Activated naive CD4-positive, alpha-beta T cell treated with anti-CD3 and anti-CD28 coated beads for 36 hours (primary cell): ENCODE data around the gene TLE6. TPM values are rescaled to one million over a fixed set of nuclear protein-coding genes. Genes with fewer than 3 reads are reported as not detected.
"Not testable (repeated sequence)": the region's sequence is repeated elsewhere in the genome, so short reads cannot be mapped to it uniquely, and the experiment has no call there.

Experiments used
- CTCF ChIA-PET: fragments of 350-600 bp; sonication (Branson Sonifier 250); formaldehyde crosslinking; loops from one replicate; lab custom pipeline; 2021; ENCODE audit warnings: antibody characterized with exemption; lab: Charles Lee
- DNase-seq: peaks from one replicate; pipeline ENCODE4 v3.0.0-alpha.2; 2020
- H3K27ac Mint-ChIP-seq: one replicate; pipeline ENCODE4 v1.8.0; 2021; ENCODE audit warnings: mild to moderate bottlenecking, mixed read lengths
- H3K27me3 Mint-ChIP-seq: one replicate; pipeline ENCODE4 v1.8.0; 2021; ENCODE audit warnings: low read depth, mixed read lengths
- H3K36me3 Mint-ChIP-seq: one replicate; pipeline ENCODE4 v1.8.0; 2021; ENCODE audit warnings: low read depth, mixed read lengths
- H3K4me1 Mint-ChIP-seq: one replicate; pipeline ENCODE4 v1.8.0; 2021; ENCODE audit warnings: low read depth, mixed read lengths
- H3K4me3 Mint-ChIP-seq: one replicate; pipeline ENCODE4 v1.8.0; 2021; ENCODE audit warnings: mild to moderate bottlenecking, moderate library complexity, mixed read lengths
- H3K9me3 Mint-ChIP-seq: one replicate; pipeline ENCODE4 v1.8.0; 2021; ENCODE audit warnings: mixed read lengths
- intact Hi-C: fragments of 100-400 bp; cut with micrococcal nuclease; formaldehyde crosslinking; loops from one replicate; pipeline ENCODE4 v1.15.1; 2023
- total RNA-seq, 2 experiments: library from RNA; stranded (reverse); gene quantifications; one replicate each; pipeline ENCODE4 v1.2.3, GENCODE V29; 2021

Gene TLE6
- total RNA-seq, 2 experiments from 2014 or later: 0.52 to 1.6 TPM

GRCh38 chr19:3010871-3011270 lies 33.5 kb downstream of the TLE6 start:
- CTCF ChIA-PET: no interaction called here
- Mint-ChIP-seq H3K4me1 (no peaks in the 10 kb centered on the region), H3K27me3 (no peaks in the 10 kb centered on the region), H3K9me3 (no peaks in the 10 kb centered on the region), H3K27ac (no peak overlapping the region), H3K4me3 (no peak overlapping the region), H3K36me3 (no peaks in the 10 kb centered on the region)
- DNase-seq: no peak
- intact Hi-C loops: no loop called here

- H3K36me3 Mint-ChIP-seq, H3K4me3 Mint-ChIP-seq, H3K27ac Mint-ChIP-seq, intact Hi-C loops, H3K9me3 Mint-ChIP-seq, DNase-seq, H3K4me1 Mint-ChIP-seq, H3K27me3 Mint-ChIP-seq: not testable (repeated sequence)
- CTCF ChIA-PET: interaction anchor here (0.6 kb wide), 1 partner anchor 350 kb away, joined by 3 read pairs; no protein-coding TSS in a partner anchor
Measured at GRCh38 chr19:3012059-3012458, 34.7 kb downstream of the TLE6 start.

GRCh38 chr19:3012621-3013262 lies 35.4 kb downstream of the TLE6 start:
- Mint-ChIP-seq H3K27ac (no peak overlapping the region), H3K4me1 (no peaks in the 10 kb centered on the region), H3K27me3 (no peaks in the 10 kb centered on the region), H3K9me3 (no peaks in the 10 kb centered on the region), H3K4me3 (no peak overlapping the region), H3K36me3 (no peaks in the 10 kb centered on the region)
- no peak for DNase-seq
- intact Hi-C loops: no loop called here
- CTCF ChIA-PET: no interaction called here

- H3K4me1 Mint-ChIP-seq: no peaks in the 10 kb centered on the region
- no peak overlapping the region for H3K4me3 Mint-ChIP-seq
- intact Hi-C loops: no loop called here
- no peaks in the 10 kb centered on the region for H3K36me3 Mint-ChIP-seq
- H3K9me3 Mint-ChIP-seq: no peaks in the 10 kb centered on the region
- no peak for DNase-seq
- no peaks in the 10 kb centered on the region for H3K27me3 Mint-ChIP-seq
- H3K27ac Mint-ChIP-seq: no peak overlapping the region
- CTCF ChIA-PET: interaction anchor here (0.7 kb wide), 1 partner anchor 94 kb away, joined by 3 read pairs; no protein-coding TSS in a partner anchor
Measured at GRCh38 chr19:3013263-3013725, 35.9 kb downstream of the TLE6 start.

- Mint-ChIP-seq H3K4me1 (no peaks in the 10 kb centered on the region), H3K27me3 (no peaks in the 10 kb centered on the region), H3K4me3 (no peak overlapping the region), H3K27ac (no peak overlapping the region), H3K36me3 (no peaks in the 10 kb centered on the region), H3K9me3 (no peaks in the 10 kb centered on the region)
- intact Hi-C loops: no loop called here
- CTCF ChIA-PET: no interaction called here
- no peak for DNase-seq
Measured at GRCh38 chr19:3014135-3014534, 36.8 kb downstream of the TLE6 start.

GRCh38 chr19:3015126-3016057 lies 38.0 kb downstream of the TLE6 start:
- CTCF ChIA-PET: no interaction called here
- Mint-ChIP-seq H3K36me3 (no peaks in the 10 kb centered on the region), H3K4me3 (no peak overlapping the region), H3K9me3 (no peaks in the 10 kb centered on the region), H3K27me3 (no peaks in the 10 kb centered on the region), H3K4me1 (no peaks in the 10 kb centered on the region), H3K27ac (no peak overlapping the region)
- intact Hi-C loops: no loop called here
- DNase-seq: no peak

- CTCF ChIA-PET: no interaction called here
- intact Hi-C loops: no loop called here
- Mint-ChIP-seq H3K4me1 (peaks cover 4% of the 10 kb centered on the region), H3K9me3 (no peaks in the 10 kb centered on the region), H3K27ac (no peak overlapping the region), H3K27me3 (no peaks in the 10 kb centered on the region), H3K36me3 (no peaks in the 10 kb centered on the region), H3K4me3 (no peak overlapping the region)
- no peak for DNase-seq
Measured at GRCh38 chr19:3017923-3018322, 40.6 kb downstream of the TLE6 start.

- CTCF ChIA-PET: no interaction called here
- no peaks in the 10 kb centered on the region for H3K36me3 Mint-ChIP-seq
- H3K9me3 Mint-ChIP-seq: no peaks in the 10 kb centered on the region
- no peaks in the 10 kb centered on the region for H3K27me3 Mint-ChIP-seq
- no peak overlapping the region for H3K4me3 Mint-ChIP-seq
- peaks cover 10% of the 10 kb centered on the region for H3K4me1 Mint-ChIP-seq
- H3K27ac Mint-ChIP-seq: no peak overlapping the region
- DNase-seq: no peak
- intact Hi-C loops: no loop called here
Measured at GRCh38 chr19:3019211-3019854, 42.0 kb downstream of the TLE6 start.

- H3K36me3 Mint-ChIP-seq: no peaks in the 10 kb centered on the region
- no peak overlapping the region for H3K27ac Mint-ChIP-seq
- H3K27me3 Mint-ChIP-seq: no peaks in the 10 kb centered on the region
- intact Hi-C loops: no loop called here
- CTCF ChIA-PET: no interaction called here
- H3K4me3 Mint-ChIP-seq: no peak overlapping the region
- no peaks in the 10 kb centered on the region for H3K9me3 Mint-ChIP-seq
- no peak for DNase-seq
- H3K4me1 Mint-ChIP-seq: peaks cover 21% of the 10 kb centered on the region
Measured at GRCh38 chr19:3020321-3020960, 43.1 kb downstream of the TLE6 start.

- no peaks in the 10 kb centered on the region for H3K27me3 Mint-ChIP-seq
- CTCF ChIA-PET: interaction anchor here (0.6 to 2.0 kb wide), 4 partner anchors 12 to 74 kb away, joined by 3 to 4 read pairs (median 3); no protein-coding TSS in a partner anchor
- H3K36me3 Mint-ChIP-seq: no peaks in the 10 kb centered on the region
- H3K4me3 Mint-ChIP-seq: peak overlapping the region; percentile 7
- no peak overlapping the region for H3K27ac Mint-ChIP-seq
- intact Hi-C loops: no loop called here
- H3K9me3 Mint-ChIP-seq: no peaks in the 10 kb centered on the region
- peak; percentile 59 for DNase-seq
- peaks cover 28% of the 10 kb centered on the region for H3K4me1 Mint-ChIP-seq
Measured at GRCh38 chr19:3024509-3024869, 47.1 kb downstream of the TLE6 start.

- Mint-ChIP-seq H3K4me1 (peaks cover 30% of the 10 kb centered on the region), H3K9me3 (no peaks in the 10 kb centered on the region), H3K27ac (no peak overlapping the region), H3K4me3 (peak overlapping the region; percentile 7), H3K36me3 (no peaks in the 10 kb centered on the region), H3K27me3 (no peaks in the 10 kb centered on the region)
- CTCF ChIA-PET: interaction anchor here (0.7 to 2.0 kb wide), 3 partner anchors 11 to 74 kb away, joined by 3 to 4 read pairs (median 3); no protein-coding TSS in a partner anchor
- DNase-seq: peak; percentile 44
- intact Hi-C loops: no loop called here
Measured at GRCh38 chr19:3024870-3025548, 47.6 kb downstream of the TLE6 start.
